Astrocyte (in vitro differentiated cells and primary cell): ENCODE results near the gene PLEKHH3.

ENCODE experiments used
- EZH2 ChIP-seq: IDR thresholded peaks from 2 replicates; pipeline ENCODE4 v1.6.1; 2012; ENCODE audit warnings: mild to moderate bottlenecking, low read length, inconsistent platforms; ENCODE audit not compliant: insufficient read depth
- TF ChIP-seq, protein P1 (sequence below): IDR thresholded peaks from 2 replicates; pipeline ENCODE4 v1.5.1; 2011; ENCODE audit warnings: low read depth, mild to moderate bottlenecking, inconsistent platforms, low read length, moderate library complexity; ENCODE audit not compliant: insufficient read depth

DNA sequence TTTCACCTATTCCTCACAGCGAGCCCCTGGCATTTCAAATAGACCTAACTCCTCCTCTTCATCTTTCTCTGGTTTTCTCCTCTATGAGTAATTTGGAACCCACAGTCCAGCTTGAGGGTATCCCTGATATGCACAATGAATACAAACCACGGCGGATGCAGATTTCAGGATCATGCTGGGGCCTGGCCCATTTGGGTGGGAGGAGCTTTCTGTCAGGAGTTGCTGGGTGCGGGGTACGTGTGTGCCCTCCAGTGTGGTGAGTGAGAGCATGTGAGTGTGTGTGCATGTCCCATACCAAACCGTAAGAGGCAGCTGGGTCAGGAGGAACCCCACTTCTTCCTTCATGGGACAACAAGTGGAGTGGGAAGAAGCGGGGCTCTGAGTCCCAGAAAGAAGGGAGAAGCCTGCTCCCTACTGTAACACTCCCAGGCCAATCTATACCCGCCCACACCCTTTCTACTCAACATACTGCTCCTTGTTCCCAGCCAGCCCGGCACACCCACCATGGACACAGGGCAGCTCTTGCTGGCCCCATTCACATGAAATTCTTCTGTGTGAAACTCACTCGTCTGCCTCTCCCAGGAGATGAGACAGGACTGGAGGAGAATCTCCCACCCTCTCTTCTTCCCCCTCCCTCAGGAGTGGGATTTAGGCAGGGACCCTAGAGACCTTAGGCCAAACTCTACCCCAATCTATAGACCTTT lies 23.9 kb upstream of the PLEKHH3 start:
- TF ChIP-seq, protein P1, sequence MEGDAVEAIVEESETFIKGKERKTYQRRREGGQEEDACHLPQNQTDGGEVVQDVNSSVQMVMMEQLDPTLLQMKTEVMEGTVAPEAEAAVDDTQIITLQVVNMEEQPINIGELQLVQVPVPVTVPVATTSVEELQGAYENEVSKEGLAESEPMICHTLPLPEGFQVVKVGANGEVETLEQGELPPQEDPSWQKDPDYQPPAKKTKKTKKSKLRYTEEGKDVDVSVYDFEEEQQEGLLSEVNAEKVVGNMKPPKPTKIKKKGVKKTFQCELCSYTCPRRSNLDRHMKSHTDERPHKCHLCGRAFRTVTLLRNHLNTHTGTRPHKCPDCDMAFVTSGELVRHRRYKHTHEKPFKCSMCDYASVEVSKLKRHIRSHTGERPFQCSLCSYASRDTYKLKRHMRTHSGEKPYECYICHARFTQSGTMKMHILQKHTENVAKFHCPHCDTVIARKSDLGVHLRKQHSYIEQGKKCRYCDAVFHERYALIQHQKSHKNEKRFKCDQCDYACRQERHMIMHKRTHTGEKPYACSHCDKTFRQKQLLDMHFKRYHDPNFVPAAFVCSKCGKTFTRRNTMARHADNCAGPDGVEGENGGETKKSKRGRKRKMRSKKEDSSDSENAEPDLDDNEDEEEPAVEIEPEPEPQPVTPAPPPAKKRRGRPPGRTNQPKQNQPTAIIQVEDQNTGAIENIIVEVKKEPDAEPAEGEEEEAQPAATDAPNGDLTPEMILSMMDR: no peak
- TF ChIP-seq EZH2: no peak
